C4-2B (cell line): ENCODE results near the gene ATF7IP.

Experiments
- H3K27ac ChIP-seq: fragments of 450-650 bp; 2 replicates; pipeline ENCODE4 v1.5.1; 2017
- CTCF ChIP-seq: fragments of 450-650 bp; conservative IDR thresholded peaks from 2 replicates; pipeline ENCODE4 v1.5.1; 2017; ENCODE audit warnings: mild to moderate bottlenecking
- ZFX ChIP-seq: fragments of 450-650 bp; IDR thresholded peaks from 2 replicates; pipeline ENCODE4 v1.6.1; 2017

ATF7IP gene

DNA sequence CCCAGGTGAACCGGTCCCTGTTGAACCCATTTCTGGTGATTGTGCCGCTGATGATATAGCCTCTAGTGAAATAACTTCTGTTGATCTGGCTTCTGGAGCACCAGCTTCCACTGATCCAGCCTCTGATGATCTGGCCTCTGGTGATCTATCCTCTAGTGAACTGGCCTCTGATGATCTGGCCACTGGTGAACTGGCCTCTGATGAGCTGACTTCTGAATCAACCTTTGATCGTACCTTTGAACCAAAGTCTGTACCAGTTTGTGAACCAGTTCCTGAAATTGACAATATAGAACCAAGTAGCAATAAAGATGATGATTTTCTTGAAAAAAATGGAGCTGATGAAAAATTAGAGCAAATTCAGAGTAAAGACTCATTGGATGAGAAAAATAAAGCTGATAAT is 59.1 kb downstream of the ATF7IP start:
- H3K27ac ChIP-seq, result no peak overlapping the region
- TF ChIP-seq ZFX (no peak), CTCF (no peak)

DNA sequence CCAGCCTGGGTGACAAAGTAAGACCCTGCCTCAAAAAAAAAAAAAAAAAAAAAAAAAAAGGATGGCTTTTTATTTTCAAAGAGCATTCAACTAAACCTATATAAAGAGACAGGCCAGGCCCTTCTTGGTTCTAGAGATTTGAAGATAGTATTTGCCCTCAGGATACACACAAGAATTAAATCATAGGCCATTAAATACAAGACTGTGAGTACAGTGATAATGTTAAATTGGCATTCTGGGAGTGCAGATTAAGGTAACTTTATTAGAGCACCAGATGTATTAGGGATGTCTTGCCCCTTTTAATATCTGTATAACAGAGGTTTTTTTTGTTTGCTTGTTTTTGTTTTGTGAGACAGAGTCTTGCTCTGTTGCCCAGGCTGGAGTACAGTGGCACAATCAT is 61.3 kb downstream of the ATF7IP start:
- TF ChIP-seq ZFX, result no peak
- TF ChIP-seq CTCF, result no peak

GRCh38 chr12:14427929-14428328 is 62.4 kb downstream of the ATF7IP start:
- no peak overlapping the region for H3K27ac ChIP-seq
- TF ChIP-seq CTCF (no peak), ZFX (no peak)

More for the DNA sequence above, 61.3 kb downstream of the ATF7IP start:
- no peak overlapping the region for H3K27ac ChIP-seq

GRCh38 chr12:14430394-14430986 is 65.0 kb downstream of the ATF7IP start:
- no peak overlapping the region for H3K27ac ChIP-seq
- TF ChIP-seq CTCF, result no peak
- no peak for TF ChIP-seq ZFX

- TF ChIP-seq ZFX, result no peak
- no peak overlapping the region for H3K27ac ChIP-seq
Measured at GRCh38 chr12:14431975-14432374, 66.5 kb downstream of the ATF7IP start.

DNA sequence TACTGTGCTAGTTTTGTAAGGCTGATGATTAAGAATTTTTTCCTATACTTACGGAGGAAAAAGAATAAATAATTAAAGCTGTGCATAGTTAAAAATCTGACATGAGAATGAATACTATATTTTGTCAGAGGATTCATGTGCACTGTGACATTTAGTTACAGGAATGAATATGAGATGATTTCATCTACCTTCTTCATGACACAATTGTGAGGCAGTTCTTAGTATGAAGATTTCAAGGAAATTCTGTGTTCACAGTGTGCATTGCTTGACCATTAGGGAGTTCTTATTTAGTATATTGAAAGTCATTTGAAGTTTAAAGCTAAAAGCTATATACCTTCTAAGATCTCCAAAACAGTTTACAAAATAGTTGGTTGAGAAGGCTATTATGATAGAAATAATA is 70.1 kb downstream of the ATF7IP start:
- no peak overlapping the region for H3K27ac ChIP-seq
- TF ChIP-seq CTCF (no peak), ZFX (no peak)

GRCh38 chr12:14442221-14442881 is 76.9 kb downstream of the ATF7IP start:
- no peak overlapping the region for H3K27ac ChIP-seq
- TF ChIP-seq ZFX (no peak), CTCF (no peak; the same call in 1 of the 2 replicates)

DNA sequence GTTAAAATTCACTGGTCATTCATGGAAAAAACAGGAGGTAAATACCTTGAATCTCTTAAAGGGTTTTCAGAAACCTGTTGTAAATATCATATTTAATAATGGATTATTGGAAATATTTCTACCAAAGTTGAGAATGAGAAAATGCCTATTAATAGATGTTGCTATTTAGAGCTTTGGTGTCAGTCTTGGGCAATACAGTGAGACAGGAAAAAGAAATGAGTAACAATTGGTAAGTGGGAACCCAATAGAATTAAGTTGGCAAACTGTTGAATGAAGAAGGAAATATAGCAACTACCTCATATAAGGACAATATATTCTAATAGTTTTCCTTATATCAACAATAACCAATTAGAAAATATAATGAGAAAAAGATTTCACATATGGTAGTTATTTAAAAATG is 78.0 kb downstream of the ATF7IP start:
- no peak overlapping the region for H3K27ac ChIP-seq
- no peak for TF ChIP-seq ZFX
- no peak for TF ChIP-seq CTCF
